Measurements from ENCODE around the gene CYP4F8. TPM values are rescaled to one million over a fixed set of nuclear protein-coding genes. Genes with fewer than 3 reads are reported as not detected.
"Not testable (repeated sequence)": the region's sequence is repeated elsewhere in the genome, so short reads cannot be mapped to it uniquely, and the experiment has no call there.

Gene CYP4F8
- total RNA-seq, 4 donors from 2014 or later = not detected

- WGBS, 2 donors (ENCODE audit: low coverage in 1 of 2) = 52 to 54% methylated on average over 5 to 6 of the region's 6 CpGs
- H3K4me3 ChIP-seq = no peak overlapping the region
- H3K9me3 ChIP-seq = peaks cover 0 to 17% (median 0%) of the 10 kb centered on the region in 3 donors
- H3K4me1 ChIP-seq = no peaks in the 10 kb centered on the region
- H3K27me3 ChIP-seq = peaks cover 40% of the 10 kb centered on the region
- no peak overlapping the region for H3K27ac ChIP-seq
- ATAC-seq = no peak
- TF ChIP-seq POLR2AphosphoS5 (IDR thresholded peaks at IDR 0.05) (no peak), POLR2A (IDR thresholded peaks at IDR 0.05) (no peak), CTCF (IDR thresholded peaks at IDR 0.05) (no peak)
- no peaks in the 10 kb centered on the region for H3K36me3 ChIP-seq
Measured at GRCh38 chr19:15595069-15595468, 19.9 kb upstream of the CYP4F8 start.

GRCh38 chr19:15607978-15608925, 6.8 kb upstream of the CYP4F8 start:
- not testable (repeated sequence) for H3K9me3 ChIP-seq, H3K4me1 ChIP-seq, ATAC-seq, H3K4me3 ChIP-seq, H3K36me3 ChIP-seq, H3K27ac ChIP-seq, H3K27me3 ChIP-seq
- WGBS, 2 donors (ENCODE audit: low coverage in 1 of 2) = 96% methylated on average over 3 of the region's 27 CpGs; no CpG with 5 or more reads in 1 of the 2 donors

DNA sequence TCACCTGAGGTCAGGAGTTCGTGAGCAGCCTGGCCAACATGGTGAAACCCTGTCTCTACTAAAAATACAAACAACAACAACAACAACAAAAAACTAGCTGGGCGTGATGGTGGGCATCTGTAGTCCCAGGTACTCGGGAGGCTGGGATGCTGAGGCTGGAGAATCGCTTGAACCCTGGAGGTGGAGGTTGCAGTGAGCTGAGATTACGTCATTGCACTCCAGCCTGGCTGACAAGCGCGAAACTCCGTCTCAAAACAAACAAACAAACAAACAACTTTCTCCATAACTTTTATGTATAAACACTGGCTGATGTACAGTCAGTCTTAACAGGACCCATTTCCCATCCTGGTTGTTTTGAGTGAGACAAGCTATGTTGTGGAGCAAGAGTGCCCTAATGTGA, 5.8 kb upstream of the CYP4F8 start:
- no peak overlapping the region for H3K27ac ChIP-seq
- H3K36me3 ChIP-seq = no peaks in the 10 kb centered on the region
- no peaks in the 10 kb centered on the region for H3K4me1 ChIP-seq
- WGBS, 2 donors (ENCODE audit: low coverage in 1 of 2) = 75 to 89% methylated on average over 7 of the region's 8 CpGs
- no peak for TF ChIP-seq POLR2AphosphoS5 (IDR thresholded peaks at IDR 0.05)
- TF ChIP-seq POLR2A (IDR thresholded peaks at IDR 0.05) = no peak
- no peak for TF ChIP-seq EP300 (IDR thresholded peaks at IDR 0.05)
- no peak for TF ChIP-seq CTCF (IDR thresholded peaks at IDR 0.05)
- H3K9me3 ChIP-seq = no peaks in the 10 kb centered on the region
- no peak for ATAC-seq
- no peak overlapping the region for H3K4me3 ChIP-seq
- H3K27me3 ChIP-seq = peaks cover 10% of the 10 kb centered on the region

DNA sequence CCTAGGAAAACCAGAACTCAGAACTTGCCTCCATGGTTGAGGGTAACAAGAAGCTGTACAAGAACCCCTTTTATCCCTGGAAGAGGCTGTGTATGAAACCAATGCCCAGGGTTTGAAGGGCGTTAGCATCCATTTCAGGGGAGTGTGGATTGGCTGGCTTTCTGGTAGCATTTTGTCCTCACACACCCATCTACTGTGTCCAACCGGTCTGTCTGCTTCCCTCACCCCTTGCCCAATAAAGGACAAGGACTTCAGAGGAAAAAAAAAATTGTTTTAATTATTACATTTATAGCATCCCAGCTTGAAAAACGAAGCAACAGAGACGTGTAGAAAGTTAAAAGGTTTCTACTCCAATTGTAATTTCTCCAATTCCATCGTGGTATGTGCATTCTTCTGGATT, 2.7 kb upstream of the CYP4F8 start:
- Histone ChIP-seq H3K4me3 (no peak overlapping the region), H3K27ac (no peak overlapping the region), H3K36me3 (no peaks in the 10 kb centered on the region), H3K4me1 (no peaks in the 10 kb centered on the region), H3K27me3 (peaks cover 28% of the 10 kb centered on the region), H3K9me3 (no peaks in the 10 kb centered on the region)
- WGBS, 2 donors (ENCODE audit: low coverage in 1 of 2) = 39 to 50% methylated on average over 5 of the region's 5 CpGs
- ATAC-seq = no peak
- TF ChIP-seq POLR2A (IDR thresholded peaks at IDR 0.05) (no peak), POLR2AphosphoS5 (IDR thresholded peaks at IDR 0.05) (no peak), EP300 (IDR thresholded peaks at IDR 0.05) (no peak), CTCF (IDR thresholded peaks at IDR 0.05) (no peak)

DNA sequence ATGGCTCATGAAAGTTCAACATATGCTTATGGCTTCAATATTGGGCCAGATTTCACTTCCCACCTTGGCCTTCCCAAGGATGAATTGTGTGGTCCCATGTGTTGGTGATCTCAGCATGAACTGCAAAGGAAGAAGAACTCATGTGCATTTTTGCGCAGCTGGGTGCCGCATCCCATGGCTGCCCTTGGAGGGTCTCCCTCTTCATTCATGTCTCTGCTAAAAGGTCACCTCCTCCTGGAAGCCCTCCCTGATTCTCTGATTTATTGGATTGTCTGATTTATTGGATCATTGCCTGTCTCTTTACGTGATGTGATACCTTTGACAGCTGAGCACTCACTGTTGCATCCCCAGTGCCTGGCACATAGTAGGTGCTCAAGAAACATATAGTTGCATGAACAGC, 1.7 kb upstream of the CYP4F8 start:
- ATAC-seq = no peak
- Histone ChIP-seq H3K27ac (no peak overlapping the region), H3K9me3 (no peaks in the 10 kb centered on the region), H3K4me1 (no peaks in the 10 kb centered on the region), H3K4me3 (no peak overlapping the region), H3K27me3 (peaks cover 38% of the 10 kb centered on the region), H3K36me3 (no peaks in the 10 kb centered on the region)
- TF ChIP-seq CTCF (IDR thresholded peaks at IDR 0.05) = no peak
- no peak for TF ChIP-seq POLR2AphosphoS5 (IDR thresholded peaks at IDR 0.05)
- TF ChIP-seq EP300 (IDR thresholded peaks at IDR 0.05) = no peak
- TF ChIP-seq POLR2A (IDR thresholded peaks at IDR 0.05) = no peak
- 93% methylated on average over 2 of the region's 3 CpGs; no CpG with 5 or more reads in 1 of the 2 donors for WGBS, 2 donors (ENCODE audit: low coverage in 1 of 2)
